Esophagus (tissue), 2 donors: ENCODE measurements around the gene GBE1. TPM values are rescaled to one million over a fixed set of nuclear protein-coding genes. Genes with fewer than 3 reads are reported as not detected.

ENCODE experiments used
- H3K27ac ChIP-seq, 2 donors: one replicate each; pipeline ENCODE4 v1.5.1; 2013; ENCODE audit warnings: low read depth in 2 of 2, mild to moderate bottlenecking in 2 of 2, inconsistent platforms in 1 of 2, low read length in 1 of 2, moderate library complexity in 1 of 2
- H3K27me3 ChIP-seq, 2 donors: one replicate each; pipeline ENCODE4 v1.6.1; 2013; ENCODE audit warnings: low read length in 2 of 2, control low read depth in 1 of 2, mild to moderate bottlenecking in 1 of 2; ENCODE audit not compliant: insufficient read depth in 2 of 2, control insufficient read depth in 1 of 2
- H3K36me3 ChIP-seq, 2 donors: one replicate each; pipeline ENCODE4 v1.6.1; 2013; ENCODE audit warnings: low read length in 1 of 2; ENCODE audit not compliant: control insufficient read depth in 2 of 2, insufficient read depth in 2 of 2
- H3K4me1 ChIP-seq, 2 donors: one replicate each; pipeline ENCODE4 v1.6.1; 2013; ENCODE audit warnings: low read length in 1 of 2; ENCODE audit not compliant: control insufficient read depth in 2 of 2, insufficient read depth in 2 of 2
- H3K4me3 ChIP-seq, 2 donors: one replicate each; pipeline ENCODE4 v1.5.1; 2013; ENCODE audit warnings: low read length in 2 of 2, mild to moderate bottlenecking in 2 of 2, low read depth in 1 of 2, moderate library complexity in 1 of 2
- H3K9me3 ChIP-seq, 2 donors: one replicate each; pipeline ENCODE4 v1.6.1; 2013; ENCODE audit warnings: mild to moderate bottlenecking in 2 of 2, low read depth in 1 of 2, low read length in 1 of 2, moderate library complexity in 1 of 2; ENCODE audit not compliant: control insufficient read depth in 2 of 2, insufficient read depth in 1 of 2
- WGBS, 2 donors: extraction: QIAGEN DNeasy Blood & Tissue Kit; methylation state at CpG; one replicate each; pipeline ENCODE4 v1.1.7; 2013; 5-methylcytosine and 5-hydroxymethylcytosine counted together
- polyA plus RNA-seq, 2 donors: library from polyadenylated mRNA; stranded (reverse); fragments of 200-250 nt; gene quantifications; one replicate each; pipeline ENCODE4 v1.2.3, GENCODE V29; 2013
- donor health status: healthy with polysubstance abuse.
- donor health status: Bipolar disorder and iron deficiency.

GBE1 gene
- polyA plus RNA-seq, 2 donors = 7.1 to 16.9 TPM

- H3K4me3 ChIP-seq = no peak overlapping the region
- 39 to 56% methylated on average over 4 of the region's 4 CpGs for WGBS, 2 donors
- no peaks in the 10 kb centered on the region for H3K36me3 ChIP-seq
- no peaks in the 10 kb centered on the region for H3K9me3 ChIP-seq
- no peaks in the 10 kb centered on the region for H3K4me1 ChIP-seq
- H3K27me3 ChIP-seq = no peaks in the 10 kb centered on the region
- no peak overlapping the region for H3K27ac ChIP-seq
Observed at GRCh38 chr3:81651139-81651538, 110.3 kb downstream of the GBE1 start.

- WGBS, 2 donors = 53 to 67% methylated on average over 3 of the region's 3 CpGs
- Histone ChIP-seq H3K9me3 (no peaks in the 10 kb centered on the region), H3K27ac (no peak overlapping the region), H3K4me1 (no peaks in the 10 kb centered on the region), H3K27me3 (no peaks in the 10 kb centered on the region), H3K4me3 (no peak overlapping the region), H3K36me3 (no peaks in the 10 kb centered on the region)
Observed at GRCh38 chr3:81650187-81650586, 111.3 kb downstream of the GBE1 start.

- H3K36me3 ChIP-seq = no peaks in the 10 kb centered on the region
- H3K27ac ChIP-seq = no peak overlapping the region
- no peaks in the 10 kb centered on the region for H3K9me3 ChIP-seq
- 88 to 97% methylated on average over 1 of the region's 1 CpG for WGBS, 2 donors
- no peaks in the 10 kb centered on the region for H3K4me1 ChIP-seq
- no peaks in the 10 kb centered on the region for H3K27me3 ChIP-seq
- H3K4me3 ChIP-seq = no peak overlapping the region
Observed at GRCh38 chr3:81645248-81645647, 116.2 kb downstream of the GBE1 start.

- Histone ChIP-seq H3K27ac (no peak overlapping the region), H3K36me3 (no peaks in the 10 kb centered on the region), H3K27me3 (no peaks in the 10 kb centered on the region), H3K9me3 (no peaks in the 10 kb centered on the region), H3K4me1 (no peaks in the 10 kb centered on the region), H3K4me3 (no peak overlapping the region)
- WGBS, 2 donors = 74 to 75% methylated on average over 2 of the region's 2 CpGs
Observed at GRCh38 chr3:81643721-81644120, 117.7 kb downstream of the GBE1 start.

- Histone ChIP-seq H3K4me3 (no peak overlapping the region), H3K36me3 (no peaks in the 10 kb centered on the region), H3K27me3 (no peaks in the 10 kb centered on the region), H3K9me3 (no peaks in the 10 kb centered on the region), H3K4me1 (no peaks in the 10 kb centered on the region), H3K27ac (no peak overlapping the region)
Observed at GRCh38 chr3:81638480-81638879, 123.0 kb downstream of the GBE1 start.

GRCh38 chr3:81632659-81633058, 128.8 kb downstream of the GBE1 start:
- H3K4me1 ChIP-seq = no peaks in the 10 kb centered on the region
- H3K36me3 ChIP-seq = no peaks in the 10 kb centered on the region
- no peaks in the 10 kb centered on the region for H3K27me3 ChIP-seq
- WGBS, 2 donors = 85 to 98% methylated on average over 2 of the region's 2 CpGs
- no peak overlapping the region for H3K4me3 ChIP-seq
- H3K9me3 ChIP-seq = no peaks in the 10 kb centered on the region
- H3K27ac ChIP-seq = no peak overlapping the region

GRCh38 chr3:81624756-81625155, 136.7 kb downstream of the GBE1 start:
- no peaks in the 10 kb centered on the region for H3K36me3 ChIP-seq
- H3K9me3 ChIP-seq = no peaks in the 10 kb centered on the region
- WGBS, 2 donors = 71% methylated on average over 2 of the region's 2 CpGs

GRCh38 chr3:81622395-81622794, 139.1 kb downstream of the GBE1 start:
- Histone ChIP-seq H3K27ac (no peak overlapping the region), H3K36me3 (no peaks in the 10 kb centered on the region), H3K4me3 (no peak overlapping the region), H3K27me3 (no peaks in the 10 kb centered on the region), H3K4me1 (no peaks in the 10 kb centered on the region), H3K9me3 (no peaks in the 10 kb centered on the region)
- 91 to 93% methylated on average over 4 of the region's 4 CpGs for WGBS, 2 donors

More at GRCh38 chr3:81624756-81625155, 136.7 kb downstream of the GBE1 start:
- Histone ChIP-seq H3K4me3 (no peak overlapping the region), H3K4me1 (no peaks in the 10 kb centered on the region), H3K27me3 (no peaks in the 10 kb centered on the region), H3K27ac (no peak overlapping the region)

DNA sequence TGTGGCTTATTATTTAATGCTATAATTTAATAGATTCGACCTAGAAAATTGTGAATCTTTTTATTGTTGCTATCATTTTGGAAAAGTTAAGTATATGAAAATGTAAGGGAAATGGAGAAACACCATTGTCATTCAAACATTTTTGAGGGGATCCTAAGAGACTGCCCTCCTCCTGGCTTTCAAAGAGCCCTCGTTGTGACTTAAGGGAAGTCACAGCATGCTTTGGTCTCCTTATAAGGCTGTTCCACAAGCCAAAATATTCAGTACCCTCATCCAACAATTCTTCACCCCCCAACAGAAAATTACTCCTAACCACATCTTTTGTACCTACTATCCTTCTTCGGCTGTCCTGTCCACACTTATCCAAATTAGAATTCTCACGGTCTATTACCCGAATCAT, 140.2 kb downstream of the GBE1 start:
- Histone ChIP-seq H3K27ac (no peak overlapping the region), H3K27me3 (no peaks in the 10 kb centered on the region), H3K4me3 (no peak overlapping the region), H3K9me3 (no peaks in the 10 kb centered on the region), H3K36me3 (no peaks in the 10 kb centered on the region), H3K4me1 (no peaks in the 10 kb centered on the region)
- WGBS, 2 donors = 89 to 92% methylated on average over 5 of the region's 5 CpGs

- H3K9me3 ChIP-seq = no peaks in the 10 kb centered on the region
- H3K36me3 ChIP-seq = no peaks in the 10 kb centered on the region
- 95 to 96% methylated on average over 5 of the region's 5 CpGs for whole genome bisulfite sequencing, 2 donors
- H3K27me3 ChIP-seq = no peaks in the 10 kb centered on the region
- no peak overlapping the region for H3K27ac ChIP-seq
- no peak overlapping the region for H3K4me3 ChIP-seq
- no peaks in the 10 kb centered on the region for H3K4me1 ChIP-seq
Observed at GRCh38 chr3:81620849-81621248, 140.6 kb downstream of the GBE1 start.
